Colonic mucosa (tissue), 4 donors: ENCODE results near the gene FBXL15. TPM values are rescaled to one million over a fixed set of nuclear protein-coding genes. Genes with fewer than 3 reads are reported as not detected.
A peak's percentile ranks its signal among the peaks of the same experiment; 100 is the strongest.

Source experiments
- DNase-seq: peaks from one replicate; pipeline ENCODE4 v3.0.0-alpha.2; 2020
- H3K27ac ChIP-seq: fragments of 200-600 bp; one replicate; pipeline ENCODE4 v1.8.0; 2021
- H3K27me3 ChIP-seq: fragments of 200-600 bp; one replicate; pipeline ENCODE4 v1.8.0; 2021
- H3K36me3 ChIP-seq: fragments of 200-600 bp; one replicate; pipeline ENCODE4 v1.8.0; 2021
- H3K4me1 ChIP-seq: fragments of 200-600 bp; one replicate; pipeline ENCODE4 v1.8.0; 2021; ENCODE audit warnings: mild to moderate bottlenecking
- H3K4me3 ChIP-seq: fragments of 200-600 bp; one replicate; pipeline ENCODE4 v1.8.0; 2021
- H3K9ac ChIP-seq, 2 donors: one replicate each; pipeline ENCODE4 v1.7.0; 2013; ENCODE audit warnings: control low read depth in 2 of 2, low read depth in 2 of 2, low read length in 2 of 2
- H3K9me3 ChIP-seq: fragments of 200-600 bp; one replicate; pipeline ENCODE4 v1.8.0; 2021
- intact Hi-C: fragments of 100-400 bp; cut with DNase I; formaldehyde crosslinking; loops from one replicate; pipeline ENCODE4 v1.14.1; 2022
- total RNA-seq, 2 donors: library from RNA; stranded (reverse); fragmentation: NEBNext Ultra II Directional in 1 of 2; extraction: Animal tissue kit (Norgen Biotek cat#: 25700) in 1 of 2; gene quantifications; one replicate each; pipeline ENCODE4 v1.2.1, GENCODE V29; 2021
- TF ChIP-seq, protein P1 (sequence below): fragments of 200-600 bp; IDR thresholded peaks from one replicate; pipeline ENCODE4 v1.8.0; 2022; ENCODE audit warnings: antibody characterized with exemption, mild to moderate bottlenecking
- donor health status: healthy.
- donor health status: DM: no; HTN: no; CAD: no.
- donor health status: DM: no; HTN: no; CAD: no.

Gene FBXL15
- total RNA-seq, 2 donors from 2014 or later, result 23.7 to 37.3 TPM

DNA sequence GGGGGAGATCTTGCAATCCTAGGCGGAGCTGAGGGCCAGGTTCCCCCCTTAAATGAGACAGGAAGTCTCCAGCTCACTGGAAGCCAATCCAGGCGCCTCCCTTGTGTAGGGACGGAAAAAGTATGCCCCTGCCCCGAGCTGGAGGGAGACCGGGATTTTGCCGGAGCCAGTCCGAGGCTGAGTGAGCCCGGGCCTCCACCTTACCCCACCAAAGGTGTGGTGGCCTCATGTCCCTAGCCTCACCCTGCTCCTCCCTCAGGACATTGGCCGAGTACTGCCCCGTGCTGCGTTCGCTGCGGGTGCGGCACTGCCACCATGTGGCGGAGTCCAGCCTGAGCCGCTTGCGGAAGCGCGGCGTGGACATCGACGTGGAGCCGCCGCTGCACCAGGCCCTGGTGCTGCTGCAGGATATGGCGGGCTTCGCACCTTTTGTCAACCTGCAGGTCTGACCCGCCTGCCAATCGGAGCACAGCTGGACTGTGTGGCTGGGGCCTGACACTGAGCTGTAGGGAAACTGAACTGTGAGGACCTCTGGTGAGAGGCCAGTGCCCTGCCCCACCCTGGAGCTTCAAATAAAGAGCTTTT, 2.0 kb downstream of the FBXL15 start:
- peaks cover 15% of the 10 kb centered on the region for H3K4me1 ChIP-seq

DNA sequence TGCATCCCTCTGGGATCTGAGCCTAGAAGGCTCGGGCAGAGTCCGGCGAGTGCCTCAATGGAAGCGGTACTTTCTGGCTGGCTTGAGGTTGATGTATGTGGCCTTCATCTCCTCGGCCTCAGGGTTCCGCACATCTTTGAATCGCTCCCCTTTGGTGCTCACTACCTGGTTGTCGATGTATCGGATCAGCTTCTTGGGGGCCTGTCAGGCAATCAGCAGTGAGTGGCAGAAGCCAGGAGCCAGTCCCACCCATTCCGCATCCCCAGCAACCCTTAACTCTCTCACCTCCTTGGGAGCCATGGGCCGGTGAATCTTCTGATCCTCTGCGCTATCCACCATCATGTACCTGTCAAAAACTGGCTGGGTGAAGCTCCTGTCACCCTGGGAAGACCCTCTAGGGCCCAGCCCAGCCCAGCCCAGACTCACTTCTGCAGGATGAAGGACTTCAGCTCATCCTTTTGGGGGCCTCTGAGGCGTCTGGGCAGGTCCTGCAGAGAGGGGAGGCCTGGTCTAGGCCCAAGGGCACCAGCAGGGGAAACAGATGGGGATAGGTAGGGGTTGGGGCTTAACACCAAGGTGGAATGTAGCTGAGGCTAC, 2.8 kb downstream of the FBXL15 start:
- H3K27ac ChIP-seq, result no peak overlapping the region
- intact Hi-C loops, result loop anchor here (5.0 kb wide), 1 partner anchor 59 kb away; no protein-coding TSS in a partner anchor

More for the DNA sequence above, 2.0 kb downstream of the FBXL15 start:
- peak overlapping the region; percentile 71 for H3K4me3 ChIP-seq
- peak overlapping the region; percentile 88 for H3K27ac ChIP-seq
- no peaks in the 10 kb centered on the region for H3K36me3 ChIP-seq
- intact Hi-C loops, result loop anchor here (5.0 kb wide), 1 partner anchor 60 kb away; no protein-coding TSS in a partner anchor
- no peaks in the 10 kb centered on the region for H3K27me3 ChIP-seq
- peak overlapping the region; percentile 88 to 95 for H3K9ac ChIP-seq
- H3K9me3 ChIP-seq, result no peaks in the 10 kb centered on the region
- TF ChIP-seq, protein P1, sequence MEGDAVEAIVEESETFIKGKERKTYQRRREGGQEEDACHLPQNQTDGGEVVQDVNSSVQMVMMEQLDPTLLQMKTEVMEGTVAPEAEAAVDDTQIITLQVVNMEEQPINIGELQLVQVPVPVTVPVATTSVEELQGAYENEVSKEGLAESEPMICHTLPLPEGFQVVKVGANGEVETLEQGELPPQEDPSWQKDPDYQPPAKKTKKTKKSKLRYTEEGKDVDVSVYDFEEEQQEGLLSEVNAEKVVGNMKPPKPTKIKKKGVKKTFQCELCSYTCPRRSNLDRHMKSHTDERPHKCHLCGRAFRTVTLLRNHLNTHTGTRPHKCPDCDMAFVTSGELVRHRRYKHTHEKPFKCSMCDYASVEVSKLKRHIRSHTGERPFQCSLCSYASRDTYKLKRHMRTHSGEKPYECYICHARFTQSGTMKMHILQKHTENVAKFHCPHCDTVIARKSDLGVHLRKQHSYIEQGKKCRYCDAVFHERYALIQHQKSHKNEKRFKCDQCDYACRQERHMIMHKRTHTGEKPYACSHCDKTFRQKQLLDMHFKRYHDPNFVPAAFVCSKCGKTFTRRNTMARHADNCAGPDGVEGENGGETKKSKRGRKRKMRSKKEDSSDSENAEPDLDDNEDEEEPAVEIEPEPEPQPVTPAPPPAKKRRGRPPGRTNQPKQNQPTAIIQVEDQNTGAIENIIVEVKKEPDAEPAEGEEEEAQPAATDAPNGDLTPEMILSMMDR, result peak; percentile 85
- peak; percentile 93 for DNase-seq

DNA sequence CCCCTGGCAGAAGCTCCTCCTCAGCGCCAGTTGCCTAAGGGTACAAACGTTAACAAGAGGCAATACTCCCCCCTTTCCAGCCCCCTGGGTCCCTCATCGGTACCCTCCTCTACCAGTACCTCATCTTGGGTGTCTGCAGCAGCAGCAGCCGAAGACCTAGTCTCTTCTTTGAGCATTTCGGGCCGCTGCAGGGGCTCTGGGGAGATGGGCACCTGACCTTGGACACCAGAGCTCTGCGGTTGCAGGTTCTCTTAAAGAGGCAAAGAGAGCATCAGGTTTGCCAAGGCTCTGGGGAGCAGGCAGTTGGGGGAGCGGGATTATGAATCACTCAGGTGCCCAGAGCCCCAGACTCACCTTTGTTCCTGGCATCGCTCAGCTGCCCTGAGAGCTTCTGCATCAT, 3.5 kb downstream of the FBXL15 start:
- intact Hi-C loops, result loop anchor here (5.0 kb wide), 1 partner anchor 58 kb away; no protein-coding TSS in a partner anchor
- no peak overlapping the region for H3K4me3 ChIP-seq
- no peak overlapping the region for H3K27ac ChIP-seq
- peaks cover 15% of the 10 kb centered on the region for H3K4me1 ChIP-seq
- TF ChIP-seq, protein P1, result no peak
- H3K9ac ChIP-seq, result no peak overlapping the region
- no peaks in the 10 kb centered on the region for H3K9me3 ChIP-seq
- DNase-seq, result no peak
- no peaks in the 10 kb centered on the region for H3K27me3 ChIP-seq
- H3K36me3 ChIP-seq, result no peaks in the 10 kb centered on the region

More for the DNA sequence above, 2.8 kb downstream of the FBXL15 start:
- H3K4me3 ChIP-seq, result no peak overlapping the region
- no peaks in the 10 kb centered on the region for H3K27me3 ChIP-seq
- H3K9ac ChIP-seq, result no peak overlapping the region
- no peak for DNase-seq
- no peaks in the 10 kb centered on the region for H3K9me3 ChIP-seq
- H3K36me3 ChIP-seq, result no peaks in the 10 kb centered on the region
- TF ChIP-seq, protein P1, result no peak
- peaks cover 15% of the 10 kb centered on the region for H3K4me1 ChIP-seq

DNA sequence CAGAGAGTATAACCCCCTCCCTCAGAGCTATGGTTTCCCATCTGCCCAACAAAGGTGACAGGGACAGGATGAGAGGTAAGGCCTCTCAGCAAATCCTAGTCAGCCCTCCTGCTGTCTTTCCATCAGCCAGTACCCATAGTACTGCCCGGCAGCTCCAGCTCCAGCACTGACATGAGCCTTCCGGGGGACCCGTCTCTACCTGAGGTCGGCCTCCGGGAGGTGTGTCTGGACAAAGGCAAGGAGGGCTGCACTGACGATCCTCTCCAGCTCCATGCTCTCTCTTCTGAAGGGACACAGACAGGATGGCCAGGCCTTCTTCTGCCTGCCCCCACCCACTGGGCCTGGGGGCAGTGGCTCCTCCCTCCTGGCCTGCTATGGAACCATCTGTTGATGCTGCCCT, 4.3 kb downstream of the FBXL15 start:
- H3K27me3 ChIP-seq, result no peaks in the 10 kb centered on the region
- H3K9ac ChIP-seq, result no peak overlapping the region
- no peak overlapping the region for H3K27ac ChIP-seq
- intact Hi-C loops, result loop anchor here (5.0 kb wide), 1 partner anchor 57 kb away; no protein-coding TSS in a partner anchor
- DNase-seq, result no peak
- H3K9me3 ChIP-seq, result no peaks in the 10 kb centered on the region
- no peaks in the 10 kb centered on the region for H3K36me3 ChIP-seq
- no peak overlapping the region for H3K4me3 ChIP-seq
- TF ChIP-seq, protein P1, result no peak
- peaks cover 8% of the 10 kb centered on the region for H3K4me1 ChIP-seq

DNA sequence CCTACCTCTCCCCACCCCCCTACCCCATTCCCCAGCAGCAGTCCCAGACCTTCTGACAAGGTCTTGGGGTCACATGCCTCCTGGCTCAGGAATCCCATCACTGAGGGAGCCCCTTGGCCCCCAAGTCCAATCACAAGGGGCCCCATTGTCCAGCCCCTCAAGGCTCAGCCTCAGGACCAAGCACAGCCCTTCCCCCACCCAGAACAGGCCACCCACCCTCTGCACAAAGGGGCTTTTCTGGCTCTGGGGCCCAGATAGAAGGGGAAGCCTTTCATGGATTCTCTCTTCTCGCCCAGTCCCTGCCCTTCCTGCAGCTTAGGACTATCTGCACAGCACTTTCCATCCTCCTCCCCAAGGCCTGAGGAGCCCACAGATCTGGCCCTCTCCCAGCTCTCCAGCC, 4.8 kb downstream of the FBXL15 start:
- H3K9me3 ChIP-seq, result no peaks in the 10 kb centered on the region
- no peaks in the 10 kb centered on the region for H3K36me3 ChIP-seq
- H3K9ac ChIP-seq, result no peak overlapping the region
- no peaks in the 10 kb centered on the region for H3K27me3 ChIP-seq
- H3K27ac ChIP-seq, result no peak overlapping the region
- H3K4me1 ChIP-seq, result peaks cover 4% of the 10 kb centered on the region
- DNase-seq, result no peak
- TF ChIP-seq, protein P1, result no peak
- intact Hi-C loops, result no loop called here
- no peak overlapping the region for H3K4me3 ChIP-seq
